HG03520 (cell line): Measurements from ENCODE around the gene SPATA31E1.
"Not testable (repeated sequence)": the region's sequence is repeated elsewhere in the genome, so short reads cannot be mapped to it uniquely, and the experiment has no call there.

Experiments
- ATAC-seq: cut with Tn5 transposase; IDR thresholded peaks from one replicate; pipeline ENCODE4 v1.9.1; 2021; ENCODE audit warnings: mild to moderate bottlenecking, moderate library complexity; ENCODE audit not compliant: unreplicated experiment

Gene SPATA31E1

DNA sequence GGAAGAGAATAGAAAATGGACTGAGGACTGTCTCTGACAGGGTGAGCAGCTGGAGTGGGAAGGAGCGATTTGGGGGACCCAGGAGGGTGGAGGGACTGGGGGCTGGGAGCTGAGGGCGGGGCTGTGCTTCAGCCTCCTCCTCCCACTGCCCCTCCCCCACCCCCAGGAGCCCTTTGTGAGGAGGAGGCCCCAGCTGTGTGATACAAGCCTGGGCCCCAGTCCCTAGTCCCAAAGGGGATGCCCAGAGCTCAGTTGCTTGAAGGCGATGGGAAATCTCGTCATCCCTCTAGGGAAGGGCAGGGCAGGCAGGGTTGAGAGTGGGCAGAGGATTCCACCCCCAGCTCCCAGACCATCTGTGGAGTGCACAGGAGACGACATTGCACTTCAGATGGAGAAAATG, at the start of gene SPATA31E1:
TSS of gene SPATA31E1 (plus strand) at position 251 of the 400 bp plus-strand sequence. CDS start at position 266, 15 bp downstream.
- ATAC-seq = no peak

DNA sequence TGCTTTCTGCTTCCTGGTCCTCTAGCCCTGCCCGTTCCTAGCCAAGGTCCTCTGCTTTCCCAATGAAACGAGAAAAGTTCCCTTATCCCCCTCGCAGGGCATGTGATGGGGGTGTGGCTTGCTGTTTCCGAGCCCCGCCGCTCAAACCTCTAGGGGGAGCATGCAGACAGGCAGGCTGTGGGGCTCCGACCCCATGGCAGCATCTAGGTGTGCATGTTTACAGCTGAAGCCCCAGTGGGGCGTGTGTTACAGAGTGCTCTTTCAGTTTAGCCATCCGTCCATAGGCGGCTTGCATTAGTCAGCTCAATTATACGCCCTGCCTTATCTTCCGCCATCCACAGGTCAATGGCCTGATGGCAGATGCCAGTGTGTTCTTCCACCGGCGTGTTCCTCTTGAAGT, 48.3 kb upstream of the SPATA31E1 start:
- ATAC-seq = no peak

DNA sequence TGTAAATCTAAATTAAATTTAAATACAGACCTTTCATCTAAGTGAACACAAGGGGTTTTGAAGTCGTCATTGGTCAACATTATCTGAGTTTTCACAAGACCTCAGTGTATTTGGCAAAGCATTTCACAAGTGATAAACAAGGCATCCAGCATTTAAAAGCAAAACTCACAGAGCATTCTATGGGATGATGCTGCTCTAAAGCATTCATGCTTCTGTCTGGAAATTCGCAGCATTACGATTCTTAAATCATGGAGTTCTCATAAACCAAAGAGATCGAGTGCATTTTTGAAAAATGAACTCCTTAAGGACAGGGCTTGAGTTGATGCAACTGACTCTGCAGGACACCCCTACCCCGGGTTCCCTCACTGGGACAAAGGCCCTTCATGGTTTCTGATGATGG, 46.1 kb upstream of the SPATA31E1 start:
- no peak for ATAC-seq

GRCh38 chr9:87836951-87837705, 45.5 kb upstream of the SPATA31E1 start:
- ATAC-seq = no peak

- no peak for ATAC-seq
Observed at GRCh38 chr9:87840134-87840533, 42.5 kb upstream of the SPATA31E1 start.

DNA sequence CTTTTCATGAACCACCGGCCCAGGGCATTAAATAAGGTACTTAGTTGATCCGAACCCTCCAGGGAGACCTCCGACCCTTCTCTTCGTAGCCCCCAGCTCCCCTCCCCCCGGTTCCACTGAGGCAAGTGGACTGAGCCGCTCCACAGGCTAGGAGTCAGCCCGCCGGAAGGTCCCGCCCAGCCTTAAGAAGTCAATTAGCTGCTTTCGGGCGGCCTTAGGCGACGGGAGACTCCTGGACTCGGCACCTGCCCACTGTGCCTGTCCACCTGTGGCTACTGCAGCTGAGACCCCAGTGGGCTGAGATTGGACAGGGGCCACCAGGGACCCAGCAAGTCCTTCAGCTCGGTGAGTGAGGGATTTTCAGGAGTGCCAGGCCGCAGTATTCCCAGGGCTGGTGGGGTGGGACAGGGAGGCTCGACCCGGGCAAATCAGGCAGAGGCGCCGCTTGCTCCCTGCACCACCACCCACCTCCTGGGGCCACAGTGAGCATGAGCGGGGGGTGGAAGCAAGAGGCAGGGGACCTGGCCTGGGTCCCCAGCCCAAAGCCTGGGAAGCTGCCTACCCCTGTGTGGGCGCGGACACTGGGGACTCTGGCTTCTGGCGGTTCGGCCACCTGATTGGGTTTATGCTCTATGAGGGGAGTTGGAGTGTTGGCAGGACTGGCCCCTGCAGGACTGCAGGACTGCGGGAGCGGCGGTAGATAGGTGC, 39.6 kb upstream of the SPATA31E1 start:
- ATAC-seq = no peak

DNA sequence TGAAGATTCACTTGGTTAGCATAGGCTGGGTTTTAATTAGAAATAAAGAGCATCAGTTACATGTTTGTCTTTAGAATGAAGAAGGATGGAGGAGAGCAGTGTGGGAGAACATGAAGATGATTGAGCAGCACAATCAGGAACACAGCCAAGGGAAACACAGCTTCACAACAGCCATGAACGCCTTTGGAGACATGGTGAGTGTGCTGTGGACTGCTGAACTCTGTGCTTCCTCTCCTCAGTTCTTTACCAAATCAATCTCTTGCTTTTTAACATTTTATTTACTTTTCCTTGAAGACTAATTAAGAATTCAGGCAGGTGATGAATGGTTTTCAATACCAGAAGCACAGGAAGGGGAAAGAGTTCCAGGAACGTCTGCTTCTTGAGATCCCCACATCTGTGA, 38.2 kb upstream of the SPATA31E1 start:
- ATAC-seq = no peak

GRCh38 chr9:87847817-87848216, 34.9 kb upstream of the SPATA31E1 start:
- not testable (repeated sequence) for ATAC-seq

GRCh38 chr9:87849144-87849758, 33.4 kb upstream of the SPATA31E1 start:
- ATAC-seq = no peak

DNA sequence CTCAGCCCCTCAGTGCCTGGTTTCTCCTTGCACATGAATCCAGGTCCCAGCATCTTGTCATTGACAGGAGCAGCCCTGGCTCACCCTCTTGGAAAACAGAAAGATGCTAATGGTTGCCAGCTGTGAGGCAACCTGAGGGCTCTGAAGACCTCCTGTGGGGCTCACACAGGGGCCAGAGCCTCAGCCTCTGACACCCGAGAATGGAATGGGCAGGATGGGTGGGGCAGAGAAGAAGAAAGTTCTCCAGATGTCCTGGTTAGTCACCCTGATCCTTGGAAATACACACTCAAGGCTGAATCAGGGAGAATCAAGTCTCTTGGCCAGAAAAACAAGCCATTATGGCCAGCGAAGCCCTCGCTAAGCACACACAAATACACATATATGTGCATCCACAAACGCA, 32.3 kb upstream of the SPATA31E1 start:
- no peak for ATAC-seq

- not testable (repeated sequence) for ATAC-seq
Observed at GRCh38 chr9:87851186-87851585, 31.5 kb upstream of the SPATA31E1 start.

GRCh38 chr9:87853302-87853701, 29.4 kb upstream of the SPATA31E1 start:
- ATAC-seq = no peak

DNA sequence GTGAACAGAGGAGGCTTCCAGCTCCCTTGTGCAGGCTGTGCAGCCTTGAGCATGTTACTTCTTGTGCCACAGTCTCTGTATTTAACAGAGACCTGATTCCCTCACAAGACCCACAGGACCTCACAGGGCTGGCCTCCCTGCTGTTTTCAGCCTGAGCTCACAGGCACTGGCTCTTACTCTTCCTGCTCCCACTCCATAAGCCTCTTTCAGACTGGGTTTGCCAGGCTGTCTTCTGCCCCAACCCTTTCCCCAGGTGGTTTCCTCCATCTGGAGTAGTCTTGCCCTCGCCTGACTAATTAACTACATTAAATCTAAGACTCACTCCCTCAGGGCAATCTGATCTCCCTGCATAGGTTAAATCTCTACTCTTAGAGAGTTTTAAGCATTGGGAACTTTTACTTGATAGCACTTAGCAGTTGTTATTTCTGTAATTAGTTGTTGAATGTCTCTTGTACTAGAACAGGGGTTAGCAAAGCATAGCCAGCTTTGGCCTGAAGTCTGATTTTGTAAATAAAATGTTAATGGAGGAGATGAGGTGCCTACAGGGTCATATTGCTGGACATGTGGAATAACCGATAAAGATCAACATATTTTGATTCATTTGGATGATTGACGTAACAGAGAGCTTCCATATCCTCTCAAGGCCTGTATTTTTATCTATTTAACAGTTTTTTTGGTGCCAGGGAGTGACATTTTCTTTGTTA, 28.6 kb upstream of the SPATA31E1 start:
- ATAC-seq = no peak

- ATAC-seq = no peak
Observed at GRCh38 chr9:87854580-87854955, 28.1 kb upstream of the SPATA31E1 start.

DNA sequence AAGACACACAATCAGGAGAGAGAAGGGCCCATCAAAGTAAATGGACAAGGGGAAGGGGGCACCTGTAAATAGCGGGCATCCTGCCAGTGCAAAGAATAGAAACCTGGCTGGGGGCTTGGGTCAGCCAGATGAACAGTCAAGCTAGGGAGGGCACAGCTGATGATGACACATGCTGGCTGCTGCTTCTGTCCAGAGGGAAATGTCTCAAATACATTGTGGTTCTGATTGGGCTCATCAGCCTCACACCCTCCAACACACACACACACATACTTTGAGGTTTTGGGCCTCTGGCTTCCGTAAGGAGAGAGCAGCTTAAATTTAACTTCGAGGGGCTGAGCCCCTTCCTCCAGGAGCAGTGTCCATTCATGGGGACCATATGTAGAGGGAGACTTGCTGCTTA, 27.6 kb upstream of the SPATA31E1 start:
- no peak for ATAC-seq

- ATAC-seq = no peak
Observed at GRCh38 chr9:87857141-87857947, 25.3 kb upstream of the SPATA31E1 start.

GRCh38 chr9:87857948-87858335, 24.7 kb upstream of the SPATA31E1 start:
- ATAC-seq = no peak

GRCh38 chr9:87859137-87859536, 23.5 kb upstream of the SPATA31E1 start:
- no peak for ATAC-seq

- no peak for ATAC-seq
Observed at GRCh38 chr9:87859786-87860185, 22.9 kb upstream of the SPATA31E1 start.

DNA sequence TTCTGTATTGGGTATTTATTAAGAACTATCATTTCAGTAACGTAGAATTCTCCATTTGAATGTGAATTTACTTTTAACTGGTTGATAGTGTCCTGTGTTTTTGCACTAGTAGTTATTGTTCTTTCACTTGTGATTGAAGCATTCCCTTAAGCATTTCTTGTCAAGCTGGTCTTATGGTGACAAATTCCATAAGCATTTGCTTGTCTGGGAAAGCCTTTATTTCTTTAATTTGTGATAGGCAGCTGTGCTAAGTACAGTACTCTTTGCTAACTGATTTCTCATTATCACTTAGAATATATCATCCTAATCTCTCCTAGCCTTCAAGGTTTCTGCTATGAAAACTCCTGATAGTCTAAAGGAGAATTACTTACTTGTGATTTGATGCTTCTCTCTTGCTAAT, 21.3 kb upstream of the SPATA31E1 start:
- no peak for ATAC-seq
